ENCODE results near the gene MED13. TPM values are rescaled to one million over a fixed set of nuclear protein-coding genes. Genes with fewer than 3 reads are reported as not detected.

The MED13 gene
- total RNA-seq, 1 donor, result 88.1 TPM

DNA sequence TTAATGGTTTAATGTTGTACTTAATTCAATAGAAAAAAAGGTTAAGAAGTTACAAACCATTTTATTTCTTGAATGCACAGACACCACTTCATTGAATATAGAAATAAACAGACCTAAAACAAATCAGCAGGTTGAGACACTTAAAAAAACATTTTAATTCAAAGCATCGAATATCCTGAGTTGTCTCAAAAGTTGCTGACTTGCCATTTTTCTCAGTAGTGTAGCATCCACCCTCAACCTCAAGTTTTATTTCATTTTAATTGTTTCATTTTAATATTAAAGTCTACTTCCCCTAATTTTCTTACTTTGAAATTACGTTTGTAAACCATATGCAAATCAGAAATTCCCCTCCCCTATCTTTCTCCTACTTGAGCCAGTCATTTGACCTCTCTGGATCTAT, 5.8 kb upstream of the MED13 start:
- TF ChIP-seq, protein P1, sequence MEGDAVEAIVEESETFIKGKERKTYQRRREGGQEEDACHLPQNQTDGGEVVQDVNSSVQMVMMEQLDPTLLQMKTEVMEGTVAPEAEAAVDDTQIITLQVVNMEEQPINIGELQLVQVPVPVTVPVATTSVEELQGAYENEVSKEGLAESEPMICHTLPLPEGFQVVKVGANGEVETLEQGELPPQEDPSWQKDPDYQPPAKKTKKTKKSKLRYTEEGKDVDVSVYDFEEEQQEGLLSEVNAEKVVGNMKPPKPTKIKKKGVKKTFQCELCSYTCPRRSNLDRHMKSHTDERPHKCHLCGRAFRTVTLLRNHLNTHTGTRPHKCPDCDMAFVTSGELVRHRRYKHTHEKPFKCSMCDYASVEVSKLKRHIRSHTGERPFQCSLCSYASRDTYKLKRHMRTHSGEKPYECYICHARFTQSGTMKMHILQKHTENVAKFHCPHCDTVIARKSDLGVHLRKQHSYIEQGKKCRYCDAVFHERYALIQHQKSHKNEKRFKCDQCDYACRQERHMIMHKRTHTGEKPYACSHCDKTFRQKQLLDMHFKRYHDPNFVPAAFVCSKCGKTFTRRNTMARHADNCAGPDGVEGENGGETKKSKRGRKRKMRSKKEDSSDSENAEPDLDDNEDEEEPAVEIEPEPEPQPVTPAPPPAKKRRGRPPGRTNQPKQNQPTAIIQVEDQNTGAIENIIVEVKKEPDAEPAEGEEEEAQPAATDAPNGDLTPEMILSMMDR (IDR thresholded peaks at IDR 0.05; ENCODE audit: insufficient read depth, low read depth, low read length), result no peak
- no peak overlapping the region for H3K4me3 ChIP-seq (ENCODE audit: low read depth, low read length)

DNA sequence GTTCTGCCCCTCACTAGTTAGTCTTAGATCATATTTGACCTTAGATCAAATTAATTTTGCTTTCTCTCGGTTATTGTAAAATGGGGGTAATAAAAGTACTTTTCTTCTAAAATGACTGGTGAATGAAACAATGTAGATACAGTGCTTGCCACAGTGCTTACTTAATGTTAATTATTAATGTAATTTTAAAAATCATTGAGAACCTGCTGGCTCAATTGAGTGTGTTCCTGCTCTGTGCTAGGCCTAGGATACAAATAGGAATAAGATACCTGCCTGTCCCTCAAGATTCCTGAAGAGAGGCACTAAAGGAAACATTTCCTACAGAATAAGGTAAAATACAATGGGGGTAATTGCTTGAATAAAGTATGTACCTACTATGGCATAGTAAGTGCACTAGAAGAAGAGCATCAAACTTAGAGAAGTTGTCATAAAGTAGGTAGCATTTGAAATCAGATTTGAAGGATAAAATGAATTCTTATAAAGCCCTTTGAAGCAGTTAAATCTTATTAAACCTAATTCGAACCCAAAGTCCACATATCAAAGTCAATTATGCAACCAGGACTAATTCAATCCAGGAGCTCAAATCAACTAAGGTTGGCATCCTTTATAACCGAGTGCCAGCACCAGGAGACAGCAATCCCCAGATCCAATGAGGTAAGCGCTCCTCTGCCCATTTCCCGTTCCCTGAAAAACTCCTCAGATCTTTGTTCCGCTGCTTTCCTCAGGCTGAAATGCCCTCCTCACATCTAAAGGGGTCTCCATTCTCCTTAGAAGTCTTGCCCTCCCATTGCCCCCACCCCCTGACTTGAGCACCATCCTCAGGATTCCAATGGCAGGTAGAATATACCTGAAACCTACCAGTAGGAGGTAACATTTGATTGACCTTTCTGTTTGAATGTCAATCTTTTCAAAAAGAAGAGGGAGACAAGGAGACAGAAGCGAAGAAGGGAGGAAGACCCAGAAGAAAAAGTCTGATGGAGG, 2.4 kb upstream of the MED13 start:
- DNase-seq (ENCODE audit: low read depth), result no peak
- TF ChIP-seq, protein P1 (IDR thresholded peaks at IDR 0.05; ENCODE audit: insufficient read depth, low read depth, low read length), result no peak

More for the DNA sequence above, 5.8 kb upstream of the MED13 start:
- DNase-seq (ENCODE audit: low read depth), result no peak

DNA sequence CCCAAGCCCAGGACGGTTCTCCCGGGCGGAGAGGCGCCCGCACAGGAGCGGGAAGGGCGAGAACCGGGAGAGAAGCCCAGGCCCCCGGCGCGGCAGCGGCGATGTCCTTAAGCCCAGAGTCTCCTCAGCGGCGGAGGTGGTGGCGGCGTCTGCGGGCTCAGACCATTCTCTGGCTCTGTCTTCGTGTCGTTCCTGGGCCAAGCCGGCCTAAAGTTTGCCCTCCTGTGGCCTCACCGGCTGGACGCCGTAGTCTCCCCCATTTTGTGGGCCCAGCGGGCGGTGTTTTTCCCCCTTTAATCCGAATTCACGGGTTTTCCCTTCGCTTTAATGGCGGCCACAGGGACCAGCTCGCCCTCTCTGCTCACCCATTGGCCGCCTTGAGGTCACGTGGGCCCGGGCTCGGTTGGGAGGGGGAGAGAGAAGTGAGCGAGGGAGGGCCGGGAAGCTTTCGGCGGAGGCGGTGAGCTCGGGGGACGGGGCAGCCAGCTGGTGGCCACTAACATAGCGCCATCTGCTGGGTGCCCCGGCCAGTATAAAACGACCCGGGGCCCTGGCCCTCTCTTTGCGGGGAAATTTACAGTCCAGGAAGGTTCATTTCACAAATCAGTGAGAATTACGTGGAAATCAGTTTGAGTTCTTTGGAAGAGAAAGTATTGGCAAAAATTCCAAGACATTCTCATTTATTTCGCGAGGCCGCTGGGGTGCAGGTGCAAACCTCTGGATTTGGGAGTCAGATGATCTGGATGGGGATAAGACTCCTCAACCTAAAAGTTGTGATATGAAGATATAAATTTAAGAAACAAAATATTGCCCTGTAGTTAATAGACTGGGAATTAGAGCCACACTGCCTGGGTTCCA, 762 bp upstream of the MED13 start:
- DNase-seq (ENCODE audit: low read depth), result peak; percentile 98
- TF ChIP-seq, protein P1 (IDR thresholded peaks at IDR 0.05; ENCODE audit: insufficient read depth, low read depth, low read length), result peak; percentile 88
- peak overlapping the region; percentile 92 for H3K4me3 ChIP-seq (ENCODE audit: low read depth, low read length)

More for the DNA sequence above, 2.4 kb upstream of the MED13 start:
- no peak overlapping the region for H3K4me3 ChIP-seq (ENCODE audit: low read depth, low read length)

DNA sequence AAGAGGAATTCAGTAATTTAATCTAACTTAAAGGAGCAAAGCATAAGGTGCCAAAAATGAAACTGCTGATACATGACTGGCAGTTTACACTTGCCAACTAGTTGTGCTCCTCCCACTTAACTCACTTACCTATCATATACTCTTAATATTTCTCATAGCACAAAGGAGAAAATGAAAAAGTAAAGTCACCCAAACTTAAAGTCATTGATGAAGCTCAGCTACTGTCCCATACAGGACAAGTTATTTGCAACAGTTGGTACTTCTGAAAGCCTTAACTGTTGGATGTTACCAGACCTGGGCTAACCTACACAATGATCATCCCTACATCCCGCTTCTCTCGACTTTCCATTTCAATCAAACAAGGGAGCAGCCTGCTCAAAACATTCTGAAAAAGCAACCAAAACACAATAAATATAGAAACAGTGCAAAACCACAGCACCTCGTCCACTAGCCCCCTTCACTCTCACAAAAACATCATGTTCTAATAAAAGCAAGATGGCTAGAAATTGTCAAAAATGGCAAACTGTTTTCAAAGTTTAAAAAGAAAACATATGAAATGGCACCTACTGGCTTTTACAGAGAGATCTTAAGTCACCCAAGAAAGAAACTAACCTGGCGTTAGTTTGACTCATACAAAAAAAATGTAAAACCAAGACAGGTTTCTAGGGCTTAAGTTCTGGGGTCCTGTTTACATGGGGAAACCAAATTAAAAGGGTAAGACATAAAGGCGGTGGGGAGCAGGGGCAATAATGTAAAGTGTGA, 868 bp downstream of the MED13 start:
- TF ChIP-seq, protein P1 (IDR thresholded peaks at IDR 0.05; ENCODE audit: insufficient read depth, low read depth, low read length), result no peak
- peak overlapping the region; percentile 92 for H3K4me3 ChIP-seq (ENCODE audit: low read depth, low read length)
- peak; percentile 39 for DNase-seq (ENCODE audit: low read depth)

DNA sequence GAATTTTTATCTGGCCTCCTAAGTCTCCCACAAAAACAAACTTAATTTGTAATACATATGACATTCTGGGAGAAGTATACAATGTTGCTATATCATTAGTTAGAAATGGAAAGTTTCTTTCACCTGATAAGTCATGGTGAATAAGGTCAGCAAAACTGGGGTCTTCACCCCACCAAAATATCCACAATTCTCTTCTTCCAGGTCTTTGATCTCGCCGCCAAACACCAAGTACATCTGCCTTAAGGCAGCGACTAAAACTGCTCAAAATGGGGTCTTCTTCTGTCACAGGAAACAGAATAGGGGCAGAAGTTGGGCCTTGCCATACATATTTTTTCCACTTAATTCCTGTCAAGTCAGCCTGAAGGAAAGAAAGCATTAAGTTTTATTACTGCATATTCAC, 2.1 kb downstream of the MED13 start:
- no peak for DNase-seq (ENCODE audit: low read depth)
- H3K4me3 ChIP-seq (ENCODE audit: low read depth, low read length), result peak overlapping the region; percentile 92
- TF ChIP-seq, protein P1 (IDR thresholded peaks at IDR 0.05; ENCODE audit: insufficient read depth, low read depth, low read length), result no peak

DNA sequence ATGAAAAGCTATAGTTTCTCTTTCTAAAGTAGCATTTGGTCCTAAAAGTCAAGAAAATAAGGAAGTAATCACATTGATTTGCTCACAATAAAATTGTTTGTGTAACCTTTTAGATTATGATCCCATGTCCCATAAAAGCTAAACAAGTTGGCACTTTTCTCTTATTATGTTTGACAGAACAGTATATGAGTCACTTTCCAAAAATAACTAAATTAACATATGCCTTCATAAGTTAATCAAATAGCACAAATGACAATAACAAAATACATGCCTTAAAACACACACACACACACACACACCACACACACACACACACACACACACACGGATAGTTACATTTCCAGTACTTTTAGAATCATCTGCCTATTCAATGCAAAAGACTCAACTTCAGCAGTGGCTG, 2.8 kb downstream of the MED13 start:
- DNase-seq (ENCODE audit: low read depth), result peak; percentile 13
- TF ChIP-seq, protein P1 (IDR thresholded peaks at IDR 0.05; ENCODE audit: insufficient read depth, low read depth, low read length), result no peak
- peak overlapping the region; percentile 92 for H3K4me3 ChIP-seq (ENCODE audit: low read depth, low read length)
